OCI-LY1 (cell line): Measurements from ENCODE around the gene REG3A.

Source experiments
- H2AFZ ChIP-seq: fragments of 200-600 bp; sonication (generic), shearing (Covaris generic); 2 replicates; pipeline ENCODE4 v1.6.0; 2014; ENCODE audit warnings: antibody characterized with exemption, mild to moderate bottlenecking, low read length
- H3F3A ChIP-seq: fragments of 200-600 bp; sonication (generic), shearing (Covaris generic); 2 replicates; pipeline ENCODE4 v1.6.0; 2014; ENCODE audit warnings: mild to moderate bottlenecking, antibody characterized with exemption, low read length, moderate library complexity; ENCODE audit not compliant: insufficient read depth
- H3K27ac ChIP-seq: fragments of 200-600 bp; sonication (generic); 2 replicates; pipeline ENCODE4 v1.5.1; 2014; ENCODE audit warnings: low read length, mixed run types, mild to moderate bottlenecking, low read depth; ENCODE audit not compliant: poor library complexity, severe bottlenecking
- H3K27me3 ChIP-seq: fragments of 200-600 bp; sonication (generic); 2 replicates; pipeline ENCODE4 v1.6.0; 2014; ENCODE audit warnings: antibody characterized with exemption, mild to moderate bottlenecking, low read length, moderate library complexity; ENCODE audit not compliant: insufficient read depth
- H3K36me3 ChIP-seq: fragments of 200-600 bp; sonication (generic); 2 replicates; pipeline ENCODE4 v1.6.1; 2014; ENCODE audit warnings: mild to moderate bottlenecking, antibody characterized with exemption, low read length, moderate library complexity, mixed read lengths; ENCODE audit not compliant: insufficient read depth
- H3K4me1 ChIP-seq: fragments of 200-600 bp; sonication (generic); 2 replicates; pipeline ENCODE4 v1.5.1; 2014; ENCODE audit warnings: mild to moderate bottlenecking, low read length, moderate library complexity; ENCODE audit not compliant: insufficient read depth, severe bottlenecking
- H3K4me2 ChIP-seq: fragments of 200-600 bp; sonication (generic), shearing (Covaris generic); 2 replicates; pipeline ENCODE4 v1.6.1; 2014; ENCODE audit warnings: low read length
- H3K4me3 ChIP-seq: fragments of 200-600 bp; sonication (generic); 2 replicates; pipeline ENCODE4 v1.5.1; 2014; ENCODE audit warnings: low read length, low read depth, mild to moderate bottlenecking, mixed read lengths; ENCODE audit not compliant: poor library complexity, severe bottlenecking
- H3K79me2 ChIP-seq: fragments of 200-600 bp; shearing (Covaris generic); 2 replicates; pipeline ENCODE4 v1.6.1; 2016; ENCODE audit warnings: mixed run types, low read length, mixed read lengths; ENCODE audit not compliant: insufficient read depth
- H3K9ac ChIP-seq: fragments of 200-600 bp; sonication (generic), shearing (Covaris generic); 2 replicates; pipeline ENCODE4 v1.6.1; 2014; ENCODE audit warnings: mild to moderate bottlenecking, low read length, mixed read lengths
- H3K9me2 ChIP-seq: fragments of 200-600 bp; sonication (generic), shearing (Covaris generic); 2 replicates; pipeline ENCODE4 v1.6.1; 2014; ENCODE audit warnings: low read depth, mild to moderate bottlenecking, low read length, mixed read lengths
- H3K9me3 ChIP-seq: fragments of 200-600 bp; shearing (Covaris generic); 2 replicates; pipeline ENCODE4 v1.6.1; 2014; ENCODE audit warnings: low read length, mixed read lengths
- H4K20me1 ChIP-seq: fragments of 200-600 bp; sonication (generic), shearing (Covaris generic); 2 replicates; pipeline ENCODE4 v1.6.0; 2016; ENCODE audit warnings: mild to moderate bottlenecking, low read length; ENCODE audit not compliant: insufficient read depth
- EZH2 ChIP-seq: fragments of 200-600 bp; sonication (generic), shearing (Covaris generic); IDR thresholded peaks from 2 replicates; pipeline ENCODE4 v1.8.0; 2017; ENCODE audit warnings: borderline replicate concordance, mixed run types, mild to moderate bottlenecking, antibody characterized with exemption, low read length, moderate library complexity, mixed read lengths
- TF ChIP-seq, protein P1 (sequence below): fragments of 200-600 bp; sonication (generic), shearing (Covaris generic); IDR thresholded peaks from 2 replicates; pipeline ENCODE4 v1.5.1; 2017; ENCODE audit warnings: mild to moderate bottlenecking, antibody characterized with exemption, low read length, moderate library complexity, mixed read lengths

The REG3A gene

DNA sequence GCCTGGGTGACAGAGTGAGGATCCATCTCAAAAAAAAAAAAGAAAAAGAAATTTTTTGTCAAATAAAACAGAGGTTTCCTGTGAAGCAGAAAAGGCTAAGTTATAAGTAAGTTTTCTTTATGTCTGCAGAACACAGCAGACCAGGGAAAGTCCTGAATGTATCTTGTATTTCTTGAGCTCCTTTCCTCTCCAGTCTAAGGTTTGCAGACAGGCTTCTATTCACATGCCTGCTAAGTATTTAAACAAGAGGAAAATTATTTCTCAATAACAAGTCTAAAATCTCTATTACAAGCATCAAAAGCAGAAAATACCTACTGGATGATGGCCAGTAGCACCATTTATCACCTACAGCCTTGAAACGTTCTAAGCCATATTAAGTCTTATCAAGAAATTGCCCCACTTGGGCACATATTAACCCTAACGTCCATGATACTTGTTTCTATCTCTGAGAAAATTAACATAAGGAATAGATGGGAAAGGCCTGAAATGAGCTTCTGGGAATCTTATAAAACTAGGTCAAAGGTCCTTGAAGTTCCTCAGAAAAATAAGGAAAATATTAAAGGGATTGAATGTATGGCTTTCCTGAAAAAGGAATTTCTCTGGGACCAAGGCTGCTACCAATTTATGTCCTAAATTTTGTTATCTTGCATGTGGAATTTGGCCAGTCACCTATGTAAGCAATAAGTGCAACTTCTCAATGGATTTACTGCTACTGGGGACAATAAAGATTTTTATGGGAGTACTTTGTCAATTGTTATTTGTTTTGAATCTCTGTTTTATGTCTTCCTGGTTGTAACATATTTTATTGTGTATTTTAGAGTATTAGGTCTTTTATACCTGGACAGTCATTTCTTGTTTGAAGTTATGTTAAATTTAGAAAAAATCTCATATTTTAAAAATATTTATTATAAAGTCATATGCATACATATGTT lies 42.3 kb downstream of the REG3A start:
- H2AFZ ChIP-seq: no peak overlapping the region
- no peaks in the 10 kb centered on the region for H3K79me2 ChIP-seq
- H3K9me2 ChIP-seq: no peaks in the 10 kb centered on the region
- H3K27me3 ChIP-seq: no peaks in the 10 kb centered on the region
- H3K9me3 ChIP-seq: no peaks in the 10 kb centered on the region
- H3K27ac ChIP-seq: no peak overlapping the region
- no peaks in the 10 kb centered on the region for H3F3A ChIP-seq
- H3K4me3 ChIP-seq: no peak overlapping the region
- no peaks in the 10 kb centered on the region for H3K36me3 ChIP-seq
- H3K9ac ChIP-seq: no peak overlapping the region
- H3K4me2 ChIP-seq: no peak overlapping the region
- TF ChIP-seq, protein P1, sequence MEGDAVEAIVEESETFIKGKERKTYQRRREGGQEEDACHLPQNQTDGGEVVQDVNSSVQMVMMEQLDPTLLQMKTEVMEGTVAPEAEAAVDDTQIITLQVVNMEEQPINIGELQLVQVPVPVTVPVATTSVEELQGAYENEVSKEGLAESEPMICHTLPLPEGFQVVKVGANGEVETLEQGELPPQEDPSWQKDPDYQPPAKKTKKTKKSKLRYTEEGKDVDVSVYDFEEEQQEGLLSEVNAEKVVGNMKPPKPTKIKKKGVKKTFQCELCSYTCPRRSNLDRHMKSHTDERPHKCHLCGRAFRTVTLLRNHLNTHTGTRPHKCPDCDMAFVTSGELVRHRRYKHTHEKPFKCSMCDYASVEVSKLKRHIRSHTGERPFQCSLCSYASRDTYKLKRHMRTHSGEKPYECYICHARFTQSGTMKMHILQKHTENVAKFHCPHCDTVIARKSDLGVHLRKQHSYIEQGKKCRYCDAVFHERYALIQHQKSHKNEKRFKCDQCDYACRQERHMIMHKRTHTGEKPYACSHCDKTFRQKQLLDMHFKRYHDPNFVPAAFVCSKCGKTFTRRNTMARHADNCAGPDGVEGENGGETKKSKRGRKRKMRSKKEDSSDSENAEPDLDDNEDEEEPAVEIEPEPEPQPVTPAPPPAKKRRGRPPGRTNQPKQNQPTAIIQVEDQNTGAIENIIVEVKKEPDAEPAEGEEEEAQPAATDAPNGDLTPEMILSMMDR: no peak
- TF ChIP-seq EZH2: no peak
- no peaks in the 10 kb centered on the region for H3K4me1 ChIP-seq
- no peaks in the 10 kb centered on the region for H4K20me1 ChIP-seq

- H3K27me3 ChIP-seq: no peaks in the 10 kb centered on the region
- no peaks in the 10 kb centered on the region for H3K9me3 ChIP-seq
- no peaks in the 10 kb centered on the region for H3K9me2 ChIP-seq
- H3K4me3 ChIP-seq: no peak overlapping the region
- H4K20me1 ChIP-seq: no peaks in the 10 kb centered on the region
- H3K9ac ChIP-seq: no peak overlapping the region
- no peak overlapping the region for H3K27ac ChIP-seq
- no peaks in the 10 kb centered on the region for H3K36me3 ChIP-seq
- TF ChIP-seq, protein P1: no peak
- TF ChIP-seq EZH2: no peak
- no peak overlapping the region for H2AFZ ChIP-seq
- H3K79me2 ChIP-seq: no peaks in the 10 kb centered on the region
- H3K4me2 ChIP-seq: no peak overlapping the region
- no peaks in the 10 kb centered on the region for H3K4me1 ChIP-seq
- H3F3A ChIP-seq: no peaks in the 10 kb centered on the region
Observed at GRCh38 chr2:79114797-79115494, 44.6 kb downstream of the REG3A start.

- Histone ChIP-seq H3K27me3 (no peaks in the 10 kb centered on the region), H3K4me2 (no peak overlapping the region), H3K9ac (no peak overlapping the region), H3K4me1 (no peaks in the 10 kb centered on the region), H4K20me1 (no peaks in the 10 kb centered on the region), H3K27ac (no peak overlapping the region), H3K9me2 (no peaks in the 10 kb centered on the region), H3F3A (no peaks in the 10 kb centered on the region), H3K4me3 (no peak overlapping the region), H3K9me3 (no peaks in the 10 kb centered on the region), H3K79me2 (no peaks in the 10 kb centered on the region), H2AFZ (no peak overlapping the region), H3K36me3 (no peaks in the 10 kb centered on the region)
- TF ChIP-seq, protein P1: no peak
- TF ChIP-seq EZH2: no peak
Observed at GRCh38 chr2:79112269-79112668, 47.3 kb downstream of the REG3A start.
